VCaP (cell line): ENCODE data around the gene CDH12.
"Not testable (repeated sequence)": the region's sequence is repeated elsewhere in the genome, so short reads cannot be mapped to it uniquely, and the experiment has no call there.

Experiments used
- H3K27ac ChIP-seq: fragments of 450-650 bp; 2 replicates; pipeline ENCODE4 v1.5.1; 2017
- CTCF ChIP-seq: fragments of 450-650 bp; conservative IDR thresholded peaks from 2 replicates; pipeline ENCODE4 v1.5.1; 2017; ENCODE audit warnings: mild to moderate bottlenecking, moderate library complexity

CDH12 gene

GRCh38 chr5:22352493-22352892 lies 500.7 kb downstream of the CDH12 start:
- no peak for TF ChIP-seq CTCF

GRCh38 chr5:22351178-22351577 lies 502.0 kb downstream of the CDH12 start:
- no peak overlapping the region for H3K27ac ChIP-seq
- no peak for TF ChIP-seq CTCF

More at GRCh38 chr5:22352493-22352892, 500.7 kb downstream of the CDH12 start:
- H3K27ac ChIP-seq, result no peak overlapping the region

- H3K27ac ChIP-seq, result no peak overlapping the region
- no peak for TF ChIP-seq CTCF
Observed at GRCh38 chr5:22348027-22348426, 505.1 kb downstream of the CDH12 start.

GRCh38 chr5:22344000-22344399 lies 509.1 kb downstream of the CDH12 start:
- H3K27ac ChIP-seq, result no peak overlapping the region

GRCh38 chr5:22341406-22341805 lies 511.7 kb downstream of the CDH12 start:
- no peak overlapping the region for H3K27ac ChIP-seq
- no peak for TF ChIP-seq CTCF

More at GRCh38 chr5:22344000-22344399, 509.1 kb downstream of the CDH12 start:
- no peak for TF ChIP-seq CTCF

- not testable (repeated sequence) for H3K27ac ChIP-seq
Observed at GRCh38 chr5:22332949-22333348, 520.2 kb downstream of the CDH12 start.

GRCh38 chr5:22329683-22330082 lies 523.5 kb downstream of the CDH12 start:
- no peak for TF ChIP-seq CTCF
- H3K27ac ChIP-seq, result no peak overlapping the region

GRCh38 chr5:22319798-22320197 lies 533.3 kb downstream of the CDH12 start:
- no peak for TF ChIP-seq CTCF

More at GRCh38 chr5:22319798-22320197, 533.3 kb downstream of the CDH12 start:
- no peak overlapping the region for H3K27ac ChIP-seq
